Stimulated activated CD4-positive, alpha-beta T cell treated with anti-CD3 and anti-CD28 coated beads, Interleukin-4, amount 100 ng/mL, for 24 hours (primary cell): ENCODE results near the gene GPC5.
"Not testable (repeated sequence)": the region's sequence is repeated elsewhere in the genome, so short reads cannot be mapped to it uniquely, and the experiment has no call there.

Source experiments
- DNase-seq: peaks from one replicate; pipeline ENCODE4 v3.0.0-alpha.2; 2020

The GPC5 gene

GRCh38 chr13:92224052-92224821 is 825.8 kb downstream of the GPC5 start:
- DNase-seq: no peak

- no peak for DNase-seq
Observed at GRCh38 chr13:92224825-92225224, 826.4 kb downstream of the GPC5 start.

- DNase-seq: no peak
Observed at GRCh38 chr13:92225861-92226260, 827.4 kb downstream of the GPC5 start.

- no peak for DNase-seq
Observed at GRCh38 chr13:92232871-92233270, 834.5 kb downstream of the GPC5 start.

- DNase-seq: no peak
Observed at GRCh38 chr13:92251671-92252210, 853.3 kb downstream of the GPC5 start.

- DNase-seq: no peak
Observed at GRCh38 chr13:92255526-92255925, 857.1 kb downstream of the GPC5 start.

GRCh38 chr13:92256211-92256610 is 857.8 kb downstream of the GPC5 start:
- DNase-seq: no peak

GRCh38 chr13:92259046-92259445 is 860.6 kb downstream of the GPC5 start:
- DNase-seq: no peak

- no peak for DNase-seq
Observed at GRCh38 chr13:92259523-92259922, 861.1 kb downstream of the GPC5 start.

- DNase-seq: no peak
Observed at GRCh38 chr13:92260363-92260762, 861.9 kb downstream of the GPC5 start.

GRCh38 chr13:92262100-92262788 is 863.8 kb downstream of the GPC5 start:
- no peak for DNase-seq

GRCh38 chr13:92265408-92265807 is 867.0 kb downstream of the GPC5 start:
- DNase-seq: no peak

GRCh38 chr13:92270990-92271389 is 872.6 kb downstream of the GPC5 start:
- no peak for DNase-seq

GRCh38 chr13:92272177-92272576 is 873.8 kb downstream of the GPC5 start:
- DNase-seq: no peak

- not testable (repeated sequence) for DNase-seq
Observed at GRCh38 chr13:92280986-92281385, 882.6 kb downstream of the GPC5 start.

GRCh38 chr13:92290718-92291307 is 892.4 kb downstream of the GPC5 start:
- DNase-seq: not testable (repeated sequence)

- not testable (repeated sequence) for DNase-seq
Observed at GRCh38 chr13:92294533-92294932, 896.1 kb downstream of the GPC5 start.

GRCh38 chr13:92296154-92296671 is 897.8 kb downstream of the GPC5 start:
- DNase-seq: not testable (repeated sequence)

- DNase-seq: no peak
Observed at GRCh38 chr13:92297971-92298942, 899.8 kb downstream of the GPC5 start.

GRCh38 chr13:92300651-92301050 is 902.2 kb downstream of the GPC5 start:
- DNase-seq: no peak

GRCh38 chr13:92303428-92303827 is 905.0 kb downstream of the GPC5 start:
- DNase-seq: no peak

- DNase-seq: no peak
Observed at GRCh38 chr13:92307752-92308151, 909.3 kb downstream of the GPC5 start.
